Keratinocyte (primary cell): Measurements from ENCODE around the gene BCL2L1.

ENCODE experiments used
- EZH2 ChIP-seq: IDR thresholded peaks from one replicate; pipeline ENCODE4 v1.6.1; 2012; ENCODE audit warnings: inconsistent platforms, mild to moderate bottlenecking, low read length, moderate library complexity
- TF ChIP-seq, protein P1 (sequence below), 3 experiments: IDR thresholded peaks in 1 of 3; conservative IDR thresholded peaks in 1 of 3; optimal IDR thresholded peaks in 1 of 3; 2 replicates in 2 of 3; 3 replicates in 1 of 3; pipeline versions ENCODE3 to v1.5.1; 2011; ENCODE audit warnings: low read length in 3 of 3, mild to moderate bottlenecking in 3 of 3, moderate library complexity in 2 of 3, control low read depth in 1 of 3, inconsistent platforms in 1 of 3; ENCODE audit not compliant: insufficient read depth in 2 of 3; ENCODE audit errors: extremely low read depth in 1 of 3

GRCh38 chr20:31693987-31694661 lies 28.5 kb downstream of the BCL2L1 start:
- TF ChIP-seq, protein P1, sequence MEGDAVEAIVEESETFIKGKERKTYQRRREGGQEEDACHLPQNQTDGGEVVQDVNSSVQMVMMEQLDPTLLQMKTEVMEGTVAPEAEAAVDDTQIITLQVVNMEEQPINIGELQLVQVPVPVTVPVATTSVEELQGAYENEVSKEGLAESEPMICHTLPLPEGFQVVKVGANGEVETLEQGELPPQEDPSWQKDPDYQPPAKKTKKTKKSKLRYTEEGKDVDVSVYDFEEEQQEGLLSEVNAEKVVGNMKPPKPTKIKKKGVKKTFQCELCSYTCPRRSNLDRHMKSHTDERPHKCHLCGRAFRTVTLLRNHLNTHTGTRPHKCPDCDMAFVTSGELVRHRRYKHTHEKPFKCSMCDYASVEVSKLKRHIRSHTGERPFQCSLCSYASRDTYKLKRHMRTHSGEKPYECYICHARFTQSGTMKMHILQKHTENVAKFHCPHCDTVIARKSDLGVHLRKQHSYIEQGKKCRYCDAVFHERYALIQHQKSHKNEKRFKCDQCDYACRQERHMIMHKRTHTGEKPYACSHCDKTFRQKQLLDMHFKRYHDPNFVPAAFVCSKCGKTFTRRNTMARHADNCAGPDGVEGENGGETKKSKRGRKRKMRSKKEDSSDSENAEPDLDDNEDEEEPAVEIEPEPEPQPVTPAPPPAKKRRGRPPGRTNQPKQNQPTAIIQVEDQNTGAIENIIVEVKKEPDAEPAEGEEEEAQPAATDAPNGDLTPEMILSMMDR (optimal IDR thresholded peaks at IDR 0.05 in 1 of 3, IDR thresholded peaks at IDR 0.05 in 1 of 3, conservative IDR thresholded peaks at IDR 0.05 in 1 of 3; ENCODE audit: extremely low read depth in 1 of 3, insufficient read depth in 2 of 3, low read length in 3 of 3) = no peak
- no peak for TF ChIP-seq EZH2
